Activated B cell treated with CpG ODN at 0.5 μM for 24 hours (primary cell): ENCODE data around the gene ASB2. TPM values are rescaled to one million over a fixed set of nuclear protein-coding genes. Genes with fewer than 3 reads are reported as not detected.
A peak's percentile ranks its signal among the peaks of the same experiment; 100 is the strongest.

ENCODE experiments used
- ATAC-seq: fragments of 200-7000 bp; cut with Tn5 transposase; one replicate; pipeline ENCODE4 v1.10.0; 2021; ENCODE audit warnings: low read depth, mild to moderate bottlenecking, moderate library complexity
- CTCF ChIA-PET: fragments of 350-600 bp; sonication (Branson Sonifier 250); formaldehyde crosslinking; loops from one replicate; lab custom pipeline; 2021; ENCODE audit warnings: antibody characterized with exemption; lab: Charles Lee
- POLR2A ChIA-PET: fragments of 350-600 bp; sonication (Branson Sonifier 250); formaldehyde crosslinking; loops from one replicate; lab custom pipeline; 2021; ENCODE audit warnings: antibody characterized with exemption; lab: Charles Lee
- DNase-seq: peaks from one replicate; pipeline ENCODE4 v3.0.0; 2022
- H3K27ac Mint-ChIP-seq: one replicate; pipeline ENCODE4 v1.8.0; 2020; ENCODE audit warnings: mixed read lengths
- H3K27me3 Mint-ChIP-seq: one replicate; pipeline ENCODE4 v1.8.0; 2021; ENCODE audit warnings: mixed read lengths
- H3K36me3 Mint-ChIP-seq: one replicate; pipeline ENCODE4 v1.8.0; 2021; ENCODE audit warnings: low read depth, mixed read lengths
- H3K4me1 Mint-ChIP-seq: one replicate; pipeline ENCODE4 v1.8.0; 2021; ENCODE audit warnings: mixed read lengths
- H3K4me3 Mint-ChIP-seq: one replicate; pipeline ENCODE4 v1.8.0; 2020; ENCODE audit warnings: mild to moderate bottlenecking, mixed read lengths
- H3K9me3 Mint-ChIP-seq: one replicate; pipeline ENCODE4 v1.8.0; 2020; ENCODE audit warnings: mixed read lengths
- intact Hi-C: fragments of 100-400 bp; cut with micrococcal nuclease; formaldehyde crosslinking; loops from one replicate; pipeline ENCODE4 v1.15.1; 2024
- total RNA-seq: library from RNA; stranded (reverse); gene quantifications from 2 replicates; pipeline ENCODE4 v1.2.3, GENCODE V29; 2022
- TF ChIP-seq, protein P1 (sequence below): fragments of 200-600 bp; IDR thresholded peaks from one replicate; pipeline ENCODE4 v1.8.0; 2022; ENCODE audit warnings: antibody characterized with exemption, mild to moderate bottlenecking

The ASB2 gene
- total RNA-seq, 1 donor from 2014 or later: 3.1 TPM

GRCh38 chr14:93963692-93964091 is 12.7 kb downstream of the ASB2 start:
- Mint-ChIP-seq H3K27ac (peak overlapping the region; percentile 96), H3K4me1 (peaks cover 96% of the 10 kb centered on the region), H3K9me3 (no peaks in the 10 kb centered on the region), H3K36me3 (no peaks in the 10 kb centered on the region), H3K4me3 (no peak overlapping the region), H3K27me3 (no peaks in the 10 kb centered on the region)
- TF ChIP-seq, protein P1, sequence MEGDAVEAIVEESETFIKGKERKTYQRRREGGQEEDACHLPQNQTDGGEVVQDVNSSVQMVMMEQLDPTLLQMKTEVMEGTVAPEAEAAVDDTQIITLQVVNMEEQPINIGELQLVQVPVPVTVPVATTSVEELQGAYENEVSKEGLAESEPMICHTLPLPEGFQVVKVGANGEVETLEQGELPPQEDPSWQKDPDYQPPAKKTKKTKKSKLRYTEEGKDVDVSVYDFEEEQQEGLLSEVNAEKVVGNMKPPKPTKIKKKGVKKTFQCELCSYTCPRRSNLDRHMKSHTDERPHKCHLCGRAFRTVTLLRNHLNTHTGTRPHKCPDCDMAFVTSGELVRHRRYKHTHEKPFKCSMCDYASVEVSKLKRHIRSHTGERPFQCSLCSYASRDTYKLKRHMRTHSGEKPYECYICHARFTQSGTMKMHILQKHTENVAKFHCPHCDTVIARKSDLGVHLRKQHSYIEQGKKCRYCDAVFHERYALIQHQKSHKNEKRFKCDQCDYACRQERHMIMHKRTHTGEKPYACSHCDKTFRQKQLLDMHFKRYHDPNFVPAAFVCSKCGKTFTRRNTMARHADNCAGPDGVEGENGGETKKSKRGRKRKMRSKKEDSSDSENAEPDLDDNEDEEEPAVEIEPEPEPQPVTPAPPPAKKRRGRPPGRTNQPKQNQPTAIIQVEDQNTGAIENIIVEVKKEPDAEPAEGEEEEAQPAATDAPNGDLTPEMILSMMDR: no peak
- intact Hi-C loops: loop anchor here (1.0 kb wide), 1 partner anchor 15 kb away; no protein-coding TSS in a partner anchor
- POLR2A ChIA-PET: interaction anchor here (1.2 to 2.2 kb wide), 5 partner anchors 8 to 24 kb away, joined by 3 to 17 read pairs (median 8); no protein-coding TSS in a partner anchor
- ATAC-seq (no peak), DNase-seq (no peak)
- CTCF ChIA-PET: interaction anchor here (12.0 kb wide), 1 partner anchor 25 kb away, joined by 126 read pairs; no protein-coding TSS in a partner anchor

- ChIA-PET CTCF (interaction anchor here (12.0 kb wide), 1 partner anchor 24 kb away, joined by 126 read pairs; no protein-coding TSS in a partner anchor), POLR2A (interaction anchor here (0.6 to 2.2 kb wide), 6 partner anchors 9 to 1188 kb away, joined by 3 to 17 read pairs (median 10); no protein-coding TSS in a partner anchor)
- intact Hi-C loops: loop anchor here (1.0 kb wide), 1 partner anchor 15 kb away; no protein-coding TSS in a partner anchor
- ATAC-seq (peak; percentile 52), DNase-seq (peak; percentile 51)
- H3K27ac Mint-ChIP-seq: peak overlapping the region; percentile 96
- no peaks in the 10 kb centered on the region for H3K36me3 Mint-ChIP-seq
- H3K4me1 Mint-ChIP-seq: peaks cover 96% of the 10 kb centered on the region
- no peaks in the 10 kb centered on the region for H3K27me3 Mint-ChIP-seq
- no peaks in the 10 kb centered on the region for H3K9me3 Mint-ChIP-seq
- TF ChIP-seq, protein P1: no peak
- peak overlapping the region; percentile 50 for H3K4me3 Mint-ChIP-seq
Measured at GRCh38 chr14:93962701-93963601, 13.4 kb downstream of the ASB2 start.

- DNase-seq (no peak), ATAC-seq (no peak)
- no peaks in the 10 kb centered on the region for H3K36me3 Mint-ChIP-seq
- ChIA-PET POLR2A (interaction anchor here (2.0 to 7.2 kb wide), 3 partner anchors 8 to 17 kb away, joined by 16 to 133 read pairs (median 17); no protein-coding TSS in a partner anchor), CTCF (interaction anchor here (4.2 to 12.0 kb wide), 2 partner anchors 9 to 23 kb away, joined by 34 to 126 read pairs; no protein-coding TSS in a partner anchor)
- TF ChIP-seq, protein P1: no peak
- H3K27ac Mint-ChIP-seq: peak overlapping the region; percentile 80
- no peaks in the 10 kb centered on the region for H3K9me3 Mint-ChIP-seq
- H3K4me3 Mint-ChIP-seq: peak overlapping the region; percentile 48
- H3K27me3 Mint-ChIP-seq: no peaks in the 10 kb centered on the region
- intact Hi-C loops: no loop called here
- peaks cover 96% of the 10 kb centered on the region for H3K4me1 Mint-ChIP-seq
Measured at GRCh38 chr14:93961620-93962019, 14.8 kb downstream of the ASB2 start.

- intact Hi-C loops: no loop called here
- DNase-seq (no peak), ATAC-seq (no peak)
- CTCF ChIA-PET: interaction anchor here (4.2 to 12.0 kb wide), 2 partner anchors 10 to 22 kb away, joined by 34 to 126 read pairs; no protein-coding TSS in a partner anchor
- TF ChIP-seq, protein P1: no peak
- no peaks in the 10 kb centered on the region for H3K27me3 Mint-ChIP-seq
- no peaks in the 10 kb centered on the region for H3K9me3 Mint-ChIP-seq
- peak overlapping the region; percentile 93 for H3K27ac Mint-ChIP-seq
- POLR2A ChIA-PET: interaction anchor here (3.9 to 7.2 kb wide), 2 partner anchors 9 to 17 kb away, joined by 16 to 133 read pairs; no protein-coding TSS in a partner anchor
- peaks cover 95% of the 10 kb centered on the region for H3K4me1 Mint-ChIP-seq
- no peak overlapping the region for H3K4me3 Mint-ChIP-seq
- no peaks in the 10 kb centered on the region for H3K36me3 Mint-ChIP-seq
Measured at GRCh38 chr14:93960774-93961438, 15.5 kb downstream of the ASB2 start.
